Thyroid gland (tissue), 4 donors: ENCODE data around the gene SLC35B1. TPM values are rescaled to one million over a fixed set of nuclear protein-coding genes. Genes with fewer than 3 reads are reported as not detected.
"Not testable (repeated sequence)": the region's sequence is repeated elsewhere in the genome, so short reads cannot be mapped to it uniquely, and the experiment has no call there.

ENCODE experiments used
- DNase-seq, 2 donors: peaks; one replicate each; pipeline ENCODE4 v3.0.0-alpha.2; 2019
- H3K27ac ChIP-seq, 3 donors: fragments of 200-600 bp; sonication (generic); 1 replicate in 2 of 3; 2 replicates in 1 of 3; pipeline ENCODE4 v1.5.1; 2016 to 2019; ENCODE audit warnings: mild to moderate bottlenecking in 1 of 3, moderate library complexity in 1 of 3
- H3K27me3 ChIP-seq: fragments of 200-600 bp; sonication (generic); one replicate; pipeline ENCODE4 v1.5.1; 2019
- H3K36me3 ChIP-seq, 2 donors: fragments of 200-600 bp; sonication (generic); one replicate each; pipeline ENCODE4 v1.5.1; 2016 to 2019
- H3K4me1 ChIP-seq, 2 donors: fragments of 200-600 bp; sonication (generic); one replicate each; pipeline ENCODE4 v1.5.1; 2017 to 2019
- H3K4me3 ChIP-seq, 3 donors: fragments of 200-600 bp; sonication (generic); replicated peaks in 1 of 3; 1 replicate in 2 of 3; 2 replicates in 1 of 3; pipeline ENCODE4 v1.5.1; 2016; ENCODE audit warnings: mild to moderate bottlenecking in 1 of 3
- H3K9me3 ChIP-seq: fragments of 200-600 bp; sonication (generic); one replicate; pipeline ENCODE4 v1.5.1; 2017
- POLR2A ChIP-seq, 2 donors: fragments of 450-650 bp; IDR thresholded peaks; one replicate each; pipeline ENCODE4 v1.6.1; 2017; ENCODE audit warnings: antibody characterized with exemption in 2 of 2, mild to moderate bottlenecking in 2 of 2, moderate library complexity in 1 of 2
- WGBS, 2 donors: methylation state at CpG; one replicate each; pipeline ENCODE4 v1.1.5; 2017; 5-methylcytosine and 5-hydroxymethylcytosine counted together
- intact Hi-C: fragments of 100-400 bp; cut with DNase I; formaldehyde crosslinking; loops from one replicate; pipeline ENCODE4 v1.15.1; 2023
- total RNA-seq, 4 donors: library from RNA; depleted of rRNA; stranded (reverse); fragments of >200 nt; gene quantifications; one replicate each; pipeline ENCODE4 v1.2.3, GENCODE V29; 2016
- TF ChIP-seq, protein P1 (sequence below), 6 experiments: fragments of 200-600 bp in 3 of 6; fragments of 450-650 bp in 3 of 6; sonication (generic) in 3 of 6; IDR thresholded peaks; one replicate each; pipeline ENCODE4 v1.5.1; 2016 to 2019; ENCODE audit warnings: antibody characterized with exemption in 6 of 6, mild to moderate bottlenecking in 2 of 6, inconsistent platforms in 1 of 6, moderate library complexity in 1 of 6

The SLC35B1 gene
- total RNA-seq, 4 donors from 2014 or later, result 77.5 to 171 (median 94.7) TPM

DNA sequence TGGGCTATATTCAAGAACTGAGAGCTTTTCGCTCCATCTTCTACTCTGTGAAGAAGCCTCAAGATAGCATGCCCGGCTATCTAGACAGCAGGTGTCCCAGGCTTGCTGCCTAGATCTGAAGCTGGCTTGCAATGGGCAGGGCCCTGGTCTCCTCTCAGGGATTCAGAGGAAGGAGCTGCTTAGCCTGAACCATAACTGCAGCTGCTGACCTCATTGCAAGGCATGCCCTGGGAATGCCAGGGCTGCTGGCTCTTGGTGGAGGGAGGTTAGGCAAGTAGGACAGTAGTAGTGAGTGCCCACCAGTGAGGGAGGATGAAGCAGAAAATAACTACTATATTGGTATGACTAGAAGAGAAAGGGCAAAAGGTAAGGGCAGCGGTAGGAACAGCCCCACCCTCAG lies 21.3 kb upstream of the SLC35B1 start:
- intact Hi-C loops, result no loop called here

DNA sequence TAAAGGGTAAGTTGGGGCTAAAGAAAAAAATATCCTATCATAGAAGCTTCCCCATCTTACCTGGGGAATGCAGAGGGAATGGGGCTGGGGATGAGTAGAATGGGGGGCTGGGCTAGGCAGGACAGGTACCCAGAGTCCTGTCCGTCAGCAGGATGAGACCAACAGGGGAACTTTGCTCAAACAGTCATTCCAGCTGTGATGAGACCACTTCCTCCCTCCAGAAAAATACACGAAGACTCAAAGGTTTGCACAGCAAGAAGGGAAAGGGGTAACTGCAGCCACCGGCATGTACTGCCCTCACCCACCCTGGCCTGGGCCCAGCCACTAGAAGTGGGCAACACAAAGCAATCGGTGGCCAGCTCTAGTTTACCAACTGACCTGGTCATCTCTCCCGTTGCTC lies 20.7 kb upstream of the SLC35B1 start:
- Histone ChIP-seq H3K27ac (no peak overlapping the region), H3K36me3 (no peaks in the 10 kb centered on the region), H3K4me3 (no peak overlapping the region), H3K27me3 (no peaks in the 10 kb centered on the region), H3K4me1 (peaks cover 29 to 53% of the 10 kb centered on the region in 2 donors), H3K9me3 (no peaks in the 10 kb centered on the region)
- DNase-seq, result no peak
- intact Hi-C loops, result no loop called here
- 74 to 88% methylated on average over 5 of the region's 5 CpGs for WGBS, 2 donors
- no peak for TF ChIP-seq POLR2A (IDR thresholded peaks at IDR 0.05)
- TF ChIP-seq, protein P1, sequence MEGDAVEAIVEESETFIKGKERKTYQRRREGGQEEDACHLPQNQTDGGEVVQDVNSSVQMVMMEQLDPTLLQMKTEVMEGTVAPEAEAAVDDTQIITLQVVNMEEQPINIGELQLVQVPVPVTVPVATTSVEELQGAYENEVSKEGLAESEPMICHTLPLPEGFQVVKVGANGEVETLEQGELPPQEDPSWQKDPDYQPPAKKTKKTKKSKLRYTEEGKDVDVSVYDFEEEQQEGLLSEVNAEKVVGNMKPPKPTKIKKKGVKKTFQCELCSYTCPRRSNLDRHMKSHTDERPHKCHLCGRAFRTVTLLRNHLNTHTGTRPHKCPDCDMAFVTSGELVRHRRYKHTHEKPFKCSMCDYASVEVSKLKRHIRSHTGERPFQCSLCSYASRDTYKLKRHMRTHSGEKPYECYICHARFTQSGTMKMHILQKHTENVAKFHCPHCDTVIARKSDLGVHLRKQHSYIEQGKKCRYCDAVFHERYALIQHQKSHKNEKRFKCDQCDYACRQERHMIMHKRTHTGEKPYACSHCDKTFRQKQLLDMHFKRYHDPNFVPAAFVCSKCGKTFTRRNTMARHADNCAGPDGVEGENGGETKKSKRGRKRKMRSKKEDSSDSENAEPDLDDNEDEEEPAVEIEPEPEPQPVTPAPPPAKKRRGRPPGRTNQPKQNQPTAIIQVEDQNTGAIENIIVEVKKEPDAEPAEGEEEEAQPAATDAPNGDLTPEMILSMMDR (IDR thresholded peaks at IDR 0.05), result no peak

More for the DNA sequence above, 21.3 kb upstream of the SLC35B1 start:
- no peak overlapping the region for H3K4me3 ChIP-seq
- no peaks in the 10 kb centered on the region for H3K9me3 ChIP-seq
- no peaks in the 10 kb centered on the region for H3K36me3 ChIP-seq
- TF ChIP-seq POLR2A (IDR thresholded peaks at IDR 0.05), result no peak
- TF ChIP-seq, protein P1 (IDR thresholded peaks at IDR 0.05), result no peak
- no peak for DNase-seq
- no peaks in the 10 kb centered on the region for H3K27me3 ChIP-seq
- WGBS, 2 donors, result 90% methylated on average over 3 of the region's 3 CpGs
- H3K4me1 ChIP-seq, result peaks cover 23 to 47% of the 10 kb centered on the region in 2 donors
- H3K27ac ChIP-seq, result peak overlapping the region in 1 of 3 donors; percentile 18

DNA sequence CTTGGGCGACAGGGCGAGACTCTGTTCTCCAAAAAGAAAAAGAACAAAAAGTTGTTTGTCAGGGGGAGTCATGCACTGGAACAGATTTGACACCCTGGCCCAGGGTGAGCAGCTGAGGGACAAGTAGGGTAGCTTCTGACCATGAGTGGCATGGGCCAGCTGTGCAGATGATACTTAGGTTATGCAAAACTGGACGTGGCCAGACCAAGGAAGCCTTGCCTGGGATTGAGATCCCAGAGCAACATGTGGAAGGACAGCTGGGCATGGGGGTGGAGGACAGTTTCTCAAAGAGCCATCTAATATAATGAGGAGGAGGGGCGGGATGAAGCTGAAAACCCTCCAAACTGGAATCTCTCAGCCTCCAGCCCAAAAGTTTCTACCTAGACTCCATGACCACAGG lies 19.6 kb upstream of the SLC35B1 start:
- Histone ChIP-seq H3K4me3 (no peak overlapping the region), H3K27ac (no peak overlapping the region), H3K36me3 (no peaks in the 10 kb centered on the region), H3K27me3 (no peaks in the 10 kb centered on the region), H3K4me1 (peaks cover 36 to 55% of the 10 kb centered on the region in 2 donors), H3K9me3 (no peaks in the 10 kb centered on the region)
- WGBS, 2 donors, result 90 to 94% methylated on average over 4 of the region's 4 CpGs
- no peak for TF ChIP-seq POLR2A (IDR thresholded peaks at IDR 0.05)
- TF ChIP-seq, protein P1 (IDR thresholded peaks at IDR 0.05), result no peak
- no peak for DNase-seq
- intact Hi-C loops, result no loop called here

DNA sequence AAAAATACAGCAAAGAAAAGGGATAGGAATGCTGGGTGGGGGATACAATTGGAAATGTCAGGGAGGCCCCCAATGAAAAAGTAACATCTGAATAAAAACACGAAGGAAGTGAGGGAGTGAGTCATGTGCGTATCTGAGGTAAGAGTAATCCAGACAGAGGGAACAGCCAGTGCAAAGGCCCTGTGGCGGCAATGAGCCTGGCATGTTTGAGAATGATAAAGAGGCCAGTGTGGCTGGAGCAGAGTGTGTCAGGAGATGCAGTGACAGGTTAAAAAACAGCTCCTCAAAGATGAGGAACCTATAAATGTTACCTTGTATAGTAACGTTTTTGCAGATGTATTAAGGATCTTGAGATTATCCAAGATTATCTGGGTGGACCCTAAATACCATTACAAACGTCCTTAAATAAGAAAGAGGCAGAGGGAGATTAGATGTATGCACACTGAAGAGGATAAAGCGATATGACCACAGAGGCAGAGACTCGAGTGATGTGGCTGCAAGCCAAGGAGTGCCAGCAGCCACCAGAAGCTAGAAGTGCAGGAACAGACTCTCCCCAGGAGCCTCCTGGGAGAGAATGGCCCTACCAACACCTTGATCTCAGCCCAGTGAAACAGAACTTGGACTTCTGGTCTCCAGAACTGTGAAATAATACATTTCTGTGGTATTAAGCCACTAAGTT lies 17.8 kb upstream of the SLC35B1 start:
- Histone ChIP-seq H3K9me3 (no peaks in the 10 kb centered on the region), H3K36me3 (no peaks in the 10 kb centered on the region), H3K4me3 (no peak overlapping the region), H3K27me3 (no peaks in the 10 kb centered on the region), H3K4me1 (peaks cover 31 to 52% of the 10 kb centered on the region in 2 donors), H3K27ac (peak overlapping the region; percentile 5 to 79 (median 30))
- peak in 1 of 2 donors; percentile 15 for DNase-seq
- 79 to 84% methylated on average over 7 of the region's 7 CpGs for whole genome bisulfite sequencing, 2 donors
- no peak for TF ChIP-seq POLR2A (IDR thresholded peaks at IDR 0.05)
- TF ChIP-seq, protein P1 (IDR thresholded peaks at IDR 0.05), result no peak
- intact Hi-C loops, result no loop called here

DNA sequence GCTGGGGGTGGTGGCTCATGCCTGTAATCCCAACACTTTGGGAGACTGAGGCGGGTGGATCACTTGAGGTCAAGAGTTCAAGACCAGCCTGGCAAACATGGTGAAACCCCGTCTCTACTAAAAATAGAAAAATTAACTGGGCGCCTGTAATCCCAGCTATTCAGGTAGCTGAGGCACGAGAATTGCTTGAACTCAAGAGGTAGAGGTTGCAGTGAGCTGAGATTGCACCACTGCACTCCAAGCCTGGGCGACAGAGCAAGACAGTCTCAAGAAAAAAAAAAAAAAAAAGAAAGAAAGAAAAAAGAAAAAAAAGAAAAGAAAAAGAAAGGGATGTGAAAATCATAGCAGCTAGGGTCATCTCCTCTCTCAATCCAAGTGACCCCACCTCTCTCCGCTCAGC lies 16.8 kb upstream of the SLC35B1 start:
- peaks cover 22 to 42% of the 10 kb centered on the region in 2 donors for H3K4me1 ChIP-seq
- H3K9me3 ChIP-seq, intact Hi-C loops, H3K36me3 ChIP-seq, H3K4me3 ChIP-seq, H3K27me3 ChIP-seq: not testable (repeated sequence)
- H3K27ac ChIP-seq, result peak overlapping the region; percentile 72 to 89 (median 79)
- 46 to 70% methylated on average over 6 of the region's 6 CpGs for WGBS, 2 donors
- DNase-seq, result peak; percentile 68 to 69
